Adipose tissue (tissue), 3 donors: Measurements from ENCODE around the gene TRIM29. TPM values are rescaled to one million over a fixed set of nuclear protein-coding genes. Genes with fewer than 3 reads are reported as not detected.
"Not testable (repeated sequence)": the region's sequence is repeated elsewhere in the genome, so short reads cannot be mapped to it uniquely, and the experiment has no call there.

ENCODE experiments used
- H3K27ac ChIP-seq: one replicate; pipeline ENCODE4 v1.5.1; 2013; ENCODE audit warnings: low read depth, low read length
- WGBS, 3 donors: extraction: QIAGEN DNeasy Blood & Tissue Kit; methylation state at CpG; one replicate each; pipeline ENCODE4 v1.1.7; 2013; 5-methylcytosine and 5-hydroxymethylcytosine counted together
- polyA plus RNA-seq, 3 donors: library from polyadenylated mRNA; stranded (reverse); fragments of 200-250 nt; gene quantifications; one replicate each; pipeline ENCODE4 v1.2.3, GENCODE V29; 2013
- donor health status: healthy with polysubstance abuse.
- donor health status: Bipolar disorder and iron deficiency.
- donor health status: healthy.

The TRIM29 gene
- polyA plus RNA-seq, 3 donors: 0.41 to 2.1 (median 1.8) TPM

- WGBS, 3 donors: 76 to 90% (median 89%) methylated on average over 11 of the region's 11 CpGs
- not testable (repeated sequence) for H3K27ac ChIP-seq
Observed at GRCh38 chr11:120143472-120143871, 5.6 kb upstream of the TRIM29 start.

GRCh38 chr11:120142441-120143100 is 4.7 kb upstream of the TRIM29 start:
- H3K27ac ChIP-seq: no peak overlapping the region
- 89 to 92% (median 91%) methylated on average over 9 of the region's 9 CpGs for WGBS, 3 donors

- no peak overlapping the region for H3K27ac ChIP-seq
- 70 to 73% (median 72%) methylated on average over 5 of the region's 5 CpGs for WGBS, 3 donors
Observed at GRCh38 chr11:120141768-120142423, 4.0 kb upstream of the TRIM29 start.

GRCh38 chr11:120141113-120141767 is 3.3 kb upstream of the TRIM29 start:
- WGBS, 3 donors: 70 to 89% (median 71%) methylated on average over 4 to 5 of the region's 5 CpGs

GRCh38 chr11:120139316-120140069 is 1.6 kb upstream of the TRIM29 start:
- no peak overlapping the region for H3K27ac ChIP-seq
- WGBS, 3 donors: 83 to 90% (median 84%) methylated on average over 8 of the region's 8 CpGs

More at GRCh38 chr11:120141113-120141767, 3.3 kb upstream of the TRIM29 start:
- H3K27ac ChIP-seq: no peak overlapping the region

GRCh38 chr11:120137187-120137610 is 714 bp downstream of the TRIM29 start:
- no peak overlapping the region for H3K27ac ChIP-seq
- 93 to 95% (median 94%) methylated on average over 24 of the region's 24 CpGs for WGBS, 3 donors

- no peak overlapping the region for H3K27ac ChIP-seq
- WGBS, 3 donors: 84 to 88% (median 87%) methylated on average over 7 of the region's 7 CpGs
Observed at GRCh38 chr11:120136356-120136755, 1.6 kb downstream of the TRIM29 start.

GRCh38 chr11:120135838-120136237 is 2.1 kb downstream of the TRIM29 start:
- no peak overlapping the region for H3K27ac ChIP-seq
- 89 to 92% (median 91%) methylated on average over 2 of the region's 2 CpGs for WGBS, 3 donors

- H3K27ac ChIP-seq: no peak overlapping the region
- WGBS, 3 donors: 90 to 94% (median 92%) methylated on average over 5 of the region's 5 CpGs
Observed at GRCh38 chr11:120134931-120135228, 3.0 kb downstream of the TRIM29 start.

- H3K27ac ChIP-seq: no peak overlapping the region
- 89 to 96% (median 94%) methylated on average over 14 of the region's 14 CpGs for WGBS, 3 donors
Observed at GRCh38 chr11:120134106-120134930, 3.6 kb downstream of the TRIM29 start.

GRCh38 chr11:120133216-120134105 is 4.5 kb downstream of the TRIM29 start:
- H3K27ac ChIP-seq: no peak overlapping the region
- WGBS, 3 donors: 91 to 97% (median 92%) methylated on average over 11 of the region's 11 CpGs

- WGBS, 3 donors: 73 to 84% (median 84%) methylated on average over 4 of the region's 4 CpGs
- no peak overlapping the region for H3K27ac ChIP-seq
Observed at GRCh38 chr11:120132645-120133185, 5.2 kb downstream of the TRIM29 start.

GRCh38 chr11:120131941-120132644 is 5.8 kb downstream of the TRIM29 start:
- no peak overlapping the region for H3K27ac ChIP-seq
- WGBS, 3 donors: 47 to 74% (median 72%) methylated on average over 12 of the region's 12 CpGs

- H3K27ac ChIP-seq: no peak overlapping the region
- WGBS, 3 donors: 82 to 92% (median 89%) methylated on average over 8 of the region's 8 CpGs
Observed at GRCh38 chr11:120130991-120131760, 6.7 kb downstream of the TRIM29 start.

GRCh38 chr11:120130176-120130980 is 7.5 kb downstream of the TRIM29 start:
- WGBS, 3 donors: 89 to 92% (median 90%) methylated on average over 8 of the region's 8 CpGs
- no peak overlapping the region for H3K27ac ChIP-seq
